SU-DHL-6 (cell line): ENCODE measurements around the gene ONECUT3.

ENCODE experiments used
- H2AFZ ChIP-seq: fragments of 200-600 bp; sonication (generic); 2 replicates; pipeline ENCODE4 v1.6.1; 2014; ENCODE audit warnings: low read depth, mild to moderate bottlenecking, moderate library complexity, mixed read lengths, antibody characterized with exemption, low read length; ENCODE audit not compliant: severe bottlenecking
- H3F3A ChIP-seq: fragments of 200-600 bp; shearing (Covaris generic); 2 replicates; pipeline ENCODE4 v1.6.0; 2016; ENCODE audit warnings: antibody characterized with exemption, mild to moderate bottlenecking; ENCODE audit not compliant: insufficient read depth
- H3K27ac ChIP-seq: fragments of 200-600 bp; sonication (generic); 2 replicates; pipeline ENCODE4 v1.5.1; 2016; ENCODE audit warnings: low read depth, mild to moderate bottlenecking, low read length, moderate library complexity, mixed read lengths
- H3K27me3 ChIP-seq: fragments of 200-600 bp; sonication (generic), shearing (Covaris generic); 2 replicates; pipeline ENCODE4 v1.6.0; 2014; ENCODE audit warnings: mild to moderate bottlenecking, low read length
- H3K36me3 ChIP-seq: fragments of 200-600 bp; sonication (generic); 2 replicates; pipeline ENCODE4 v1.6.1; 2014; ENCODE audit warnings: mild to moderate bottlenecking, low read length, mixed read lengths
- H3K4me2 ChIP-seq: fragments of 300-600, 200-600 bp; shearing (Covaris generic), sonication (generic); 2 replicates; pipeline ENCODE4 v1.6.0; 2014; ENCODE audit warnings: low read length, low read depth, mild to moderate bottlenecking; ENCODE audit not compliant: poor library complexity, severe bottlenecking
- H3K4me3 ChIP-seq: fragments of 200-600 bp; sonication (generic); 2 replicates; pipeline ENCODE4 v1.5.1; 2014; ENCODE audit warnings: antibody characterized with exemption, low read length, mild to moderate bottlenecking, mixed read lengths; ENCODE audit not compliant: insufficient read depth, poor library complexity, severe bottlenecking
- H3K79me2 ChIP-seq: fragments of 200-600 bp; sonication (generic); 2 replicates; pipeline ENCODE4 v1.6.1; 2014; ENCODE audit warnings: mild to moderate bottlenecking, low read length, moderate library complexity; ENCODE audit not compliant: insufficient read depth
- H3K9ac ChIP-seq: fragments of 200-600 bp; sonication (generic); 2 replicates; pipeline ENCODE4 v1.7.0; 2014; ENCODE audit warnings: mild to moderate bottlenecking, low read length
- H3K9me2 ChIP-seq: fragments of 200-600 bp; sonication (generic); replicated peaks from 2 replicates; pipeline ENCODE4 v1.6.1; 2014; ENCODE audit warnings: low read length; ENCODE audit not compliant: insufficient read depth
- H3K9me3 ChIP-seq: fragments of 200-600 bp; sonication (generic); 2 replicates; pipeline ENCODE4 v1.6.1; 2014; ENCODE audit warnings: low read length, mixed read lengths; ENCODE audit not compliant: insufficient read depth
- H4K20me1 ChIP-seq: fragments of 200-600 bp; sonication (generic); 2 replicates; pipeline ENCODE4 v1.6.1; 2014; ENCODE audit warnings: low read depth, mild to moderate bottlenecking, antibody characterized with exemption, low read length, moderate library complexity, mixed read lengths
- EZH2phosphoT487 ChIP-seq: fragments of 200-600 bp; sonication (generic), shearing (Covaris generic); conservative IDR thresholded peaks from 2 replicates; pipeline ENCODE4 v1.6.1; 2018; ENCODE audit warnings: mild to moderate bottlenecking, antibody characterized with exemption, low read length, moderate library complexity, mixed read lengths
- TF ChIP-seq, protein P1 (sequence below): fragments of 200-600 bp; sonication (generic); IDR thresholded peaks from one replicate; pipeline ENCODE4 v1.5.1; 2017; ENCODE audit warnings: antibody characterized with exemption, mild to moderate bottlenecking, low read length, moderate library complexity; ENCODE audit not compliant: insufficient read depth, poor library complexity, severe bottlenecking

Gene ONECUT3

GRCh38 chr19:1744822-1745563 is 8.3 kb upstream of the ONECUT3 start:
- no peaks in the 10 kb centered on the region for H3K9me3 ChIP-seq
- no peak overlapping the region for H3K4me3 ChIP-seq
- H3K79me2 ChIP-seq = no peaks in the 10 kb centered on the region
- H3F3A ChIP-seq = no peaks in the 10 kb centered on the region
- TF ChIP-seq, protein P1, sequence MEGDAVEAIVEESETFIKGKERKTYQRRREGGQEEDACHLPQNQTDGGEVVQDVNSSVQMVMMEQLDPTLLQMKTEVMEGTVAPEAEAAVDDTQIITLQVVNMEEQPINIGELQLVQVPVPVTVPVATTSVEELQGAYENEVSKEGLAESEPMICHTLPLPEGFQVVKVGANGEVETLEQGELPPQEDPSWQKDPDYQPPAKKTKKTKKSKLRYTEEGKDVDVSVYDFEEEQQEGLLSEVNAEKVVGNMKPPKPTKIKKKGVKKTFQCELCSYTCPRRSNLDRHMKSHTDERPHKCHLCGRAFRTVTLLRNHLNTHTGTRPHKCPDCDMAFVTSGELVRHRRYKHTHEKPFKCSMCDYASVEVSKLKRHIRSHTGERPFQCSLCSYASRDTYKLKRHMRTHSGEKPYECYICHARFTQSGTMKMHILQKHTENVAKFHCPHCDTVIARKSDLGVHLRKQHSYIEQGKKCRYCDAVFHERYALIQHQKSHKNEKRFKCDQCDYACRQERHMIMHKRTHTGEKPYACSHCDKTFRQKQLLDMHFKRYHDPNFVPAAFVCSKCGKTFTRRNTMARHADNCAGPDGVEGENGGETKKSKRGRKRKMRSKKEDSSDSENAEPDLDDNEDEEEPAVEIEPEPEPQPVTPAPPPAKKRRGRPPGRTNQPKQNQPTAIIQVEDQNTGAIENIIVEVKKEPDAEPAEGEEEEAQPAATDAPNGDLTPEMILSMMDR = no peak
- no peak for TF ChIP-seq EZH2phosphoT487
- H3K36me3 ChIP-seq = no peaks in the 10 kb centered on the region
- no peaks in the 10 kb centered on the region for H3K9me2 ChIP-seq
- no peak overlapping the region for H3K4me2 ChIP-seq
- no peaks in the 10 kb centered on the region for H3K27me3 ChIP-seq
- no peak overlapping the region for H3K9ac ChIP-seq
- H2AFZ ChIP-seq = no peak overlapping the region
- no peak overlapping the region for H3K27ac ChIP-seq
- no peaks in the 10 kb centered on the region for H4K20me1 ChIP-seq

- no peak overlapping the region for H2AFZ ChIP-seq
- no peaks in the 10 kb centered on the region for H3K27me3 ChIP-seq
- no peaks in the 10 kb centered on the region for H3K79me2 ChIP-seq
- no peaks in the 10 kb centered on the region for H3K36me3 ChIP-seq
- no peak overlapping the region for H3K27ac ChIP-seq
- no peaks in the 10 kb centered on the region for H3K9me3 ChIP-seq
- no peak overlapping the region for H3K4me2 ChIP-seq
- H3K4me3 ChIP-seq = no peak overlapping the region
- H3F3A ChIP-seq = no peaks in the 10 kb centered on the region
- H4K20me1 ChIP-seq = no peaks in the 10 kb centered on the region
- no peak overlapping the region for H3K9ac ChIP-seq
- TF ChIP-seq EZH2phosphoT487 = no peak
- TF ChIP-seq, protein P1 = no peak
- no peaks in the 10 kb centered on the region for H3K9me2 ChIP-seq
These were observed 7.7 kb upstream of the ONECUT3 start for GRCh38 chr19:1745589-1746031.

- no peaks in the 10 kb centered on the region for H3K79me2 ChIP-seq
- TF ChIP-seq, protein P1 = no peak
- no peak for TF ChIP-seq EZH2phosphoT487
- no peak overlapping the region for H3K4me2 ChIP-seq
- no peaks in the 10 kb centered on the region for H3K9me3 ChIP-seq
- H3F3A ChIP-seq = no peaks in the 10 kb centered on the region
- no peak overlapping the region for H3K27ac ChIP-seq
- no peaks in the 10 kb centered on the region for H4K20me1 ChIP-seq
- no peaks in the 10 kb centered on the region for H3K9me2 ChIP-seq
- no peaks in the 10 kb centered on the region for H3K27me3 ChIP-seq
- H3K36me3 ChIP-seq = no peaks in the 10 kb centered on the region
- H3K9ac ChIP-seq = no peak overlapping the region
- no peak overlapping the region for H2AFZ ChIP-seq
- no peak overlapping the region for H3K4me3 ChIP-seq
These were observed 6.7 kb upstream of the ONECUT3 start for GRCh38 chr19:1746401-1747284.
